Tibial artery (tissue), 4 donors: Measurements from ENCODE around the gene EXOC8.

Source experiments
- DNase-seq, 2 donors: peaks; one replicate each; pipeline ENCODE4 v3.0.0-alpha.2; 2019
- H3K27ac ChIP-seq, 2 donors: fragments of 200-600 bp; sonication (generic) in 1 of 2; 1 replicate in 1 of 2; 2 replicates in 1 of 2; pipeline ENCODE4 v1.5.1; 2018 to 2019; ENCODE audit warnings: mild to moderate bottlenecking in 1 of 2
- H3K27me3 ChIP-seq, 2 donors: fragments of 200-600 bp; sonication (generic) in 1 of 2; one replicate each; pipeline versions ENCODE4 v1.5.1 to v1.6.0; 2016 to 2019
- H3K36me3 ChIP-seq, 3 donors: fragments of 200-600 bp; sonication (generic) in 2 of 3; one replicate each; pipeline ENCODE4 v1.5.1; 2016 to 2019; ENCODE audit warnings: mild to moderate bottlenecking in 2 of 3
- H3K4me1 ChIP-seq, 4 donors: fragments of 200-600 bp; sonication (generic) in 2 of 4; 1 replicate in 3 of 4; 2 replicates in 1 of 4; pipeline ENCODE4 v1.5.1; 2016 to 2019
- H3K4me3 ChIP-seq, 2 donors: fragments of 200-600 bp; sonication (generic) in 1 of 2; 1 replicate in 1 of 2; 2 replicates in 1 of 2; pipeline ENCODE4 v1.5.1; 2018 to 2019; ENCODE audit warnings: mild to moderate bottlenecking in 2 of 2
- H3K9me3 ChIP-seq, 3 donors: fragments of 200-600 bp; sonication (generic) in 1 of 3; one replicate each; pipeline ENCODE4 v1.5.1; 2016 to 2019
- CTCF ChIP-seq, 2 experiments: fragments of 200-600 bp in 1 of 2; fragments of 450-650 bp in 1 of 2; IDR thresholded peaks; one replicate each; pipeline ENCODE4 v1.5.1; 2017 to 2019; ENCODE audit warnings: antibody characterized with exemption in 2 of 2, mild to moderate bottlenecking in 1 of 2, moderate library complexity in 1 of 2
- intact Hi-C: fragments of 100-400 bp; cut with DNase I; formaldehyde crosslinking; loops from one replicate; pipeline ENCODE4 v1.15.0; 2023; ENCODE audit warnings: low total_unique reads

EXOC8 gene

GRCh38 chr1:231383159-231383860, 45.7 kb upstream of the EXOC8 start:
- intact Hi-C loops: no loop called here
- no peak for DNase-seq

GRCh38 chr1:231382426-231382825, 44.8 kb upstream of the EXOC8 start:
- H3K9me3 ChIP-seq: no peaks in the 10 kb centered on the region
- no peak overlapping the region for H3K27ac ChIP-seq
- no peak for TF ChIP-seq CTCF (IDR thresholded peaks at IDR 0.05)
- DNase-seq: no peak
- peaks cover 0 to 31% (median 11%) of the 10 kb centered on the region in 4 donors for H3K4me1 ChIP-seq
- H3K27me3 ChIP-seq: no peaks in the 10 kb centered on the region
- H3K4me3 ChIP-seq: no peak overlapping the region
- intact Hi-C loops: no loop called here
- no peaks in the 10 kb centered on the region for H3K36me3 ChIP-seq

More at GRCh38 chr1:231383159-231383860, 45.7 kb upstream of the EXOC8 start:
- no peaks in the 10 kb centered on the region for H3K9me3 ChIP-seq
- no peak for TF ChIP-seq CTCF (IDR thresholded peaks at IDR 0.05)
- no peak overlapping the region for H3K27ac ChIP-seq
- no peaks in the 10 kb centered on the region for H3K27me3 ChIP-seq
- no peak overlapping the region for H3K4me3 ChIP-seq
- H3K4me1 ChIP-seq: peaks cover 0 to 33% (median 11%) of the 10 kb centered on the region in 4 donors
- H3K36me3 ChIP-seq: no peaks in the 10 kb centered on the region

- Histone ChIP-seq H3K27ac (no peak overlapping the region), H3K4me3 (no peak overlapping the region), H3K27me3 (no peaks in the 10 kb centered on the region), H3K9me3 (no peaks in the 10 kb centered on the region), H3K36me3 (no peaks in the 10 kb centered on the region), H3K4me1 (peaks cover 0 to 36% (median 14%) of the 10 kb centered on the region in 4 donors)
- intact Hi-C loops: no loop called here
- no peak for DNase-seq
- no peak for TF ChIP-seq CTCF (IDR thresholded peaks at IDR 0.05)
Measured at GRCh38 chr1:231381729-231382128, 44.1 kb upstream of the EXOC8 start.

GRCh38 chr1:231376875-231377549, 39.4 kb upstream of the EXOC8 start:
- TF ChIP-seq CTCF (IDR thresholded peaks at IDR 0.05): no peak
- H3K27ac ChIP-seq: no peak overlapping the region
- peaks cover 0 to 18% (median 7%) of the 10 kb centered on the region in 4 donors for H3K4me1 ChIP-seq
- intact Hi-C loops: no loop called here
- H3K4me3 ChIP-seq: no peak overlapping the region
- H3K36me3 ChIP-seq: no peaks in the 10 kb centered on the region
- H3K27me3 ChIP-seq: no peaks in the 10 kb centered on the region
- no peaks in the 10 kb centered on the region for H3K9me3 ChIP-seq
- DNase-seq: no peak

GRCh38 chr1:231376101-231376500, 38.4 kb upstream of the EXOC8 start:
- no peak for DNase-seq
- Histone ChIP-seq H3K4me1 (peaks cover 0 to 13% (median 4%) of the 10 kb centered on the region in 4 donors), H3K9me3 (no peaks in the 10 kb centered on the region), H3K4me3 (no peak overlapping the region), H3K27ac (no peak overlapping the region), H3K36me3 (no peaks in the 10 kb centered on the region), H3K27me3 (no peaks in the 10 kb centered on the region)
- no peak for TF ChIP-seq CTCF (IDR thresholded peaks at IDR 0.05)
- intact Hi-C loops: no loop called here
